Stimulated activated effector memory CD8-positive, alpha-beta T cell treated with anti-CD3 and anti-CD28 coated beads, Interleukin-12 subunit alpha, Interleukin-12 subunit beta, amount 100 ng/mL, for 72 hours (primary cell): ENCODE data around the gene NTSR1.

Source experiments
- ATAC-seq: fragments of 150-1000 bp; cut with Tn5 transposase; 2 replicates; pipeline ENCODE4 v1.10.0; 2021
- DNase-seq, 2 donors: peaks; one replicate each; pipeline ENCODE4 v3.0.0; 2021 to 2022; ENCODE audit warnings: low spot score in 2 of 2
- H3K27ac Mint-ChIP-seq: one replicate; pipeline ENCODE4 v1.8.0; 2022; ENCODE audit warnings: mild to moderate bottlenecking, mixed read lengths
- H3K36me3 Mint-ChIP-seq: one replicate; pipeline ENCODE4 v1.8.0; 2022; ENCODE audit warnings: mild to moderate bottlenecking, mixed read lengths
- H3K4me1 Mint-ChIP-seq: one replicate; pipeline ENCODE4 v1.8.0; 2022; ENCODE audit warnings: mixed read lengths
- H3K4me3 Mint-ChIP-seq: one replicate; pipeline ENCODE4 v1.8.0; 2022; ENCODE audit warnings: mild to moderate bottlenecking, mixed read lengths
- H3K9me3 Mint-ChIP-seq: one replicate; pipeline ENCODE4 v1.8.0; 2022; ENCODE audit warnings: mixed read lengths

The NTSR1 gene

GRCh38 chr20:62787321-62787720 is 78.7 kb downstream of the NTSR1 start:
- ATAC-seq (no peak), DNase-seq (no peak)
- H3K4me3 Mint-ChIP-seq: no peak overlapping the region
- no peaks in the 10 kb centered on the region for H3K9me3 Mint-ChIP-seq
- H3K36me3 Mint-ChIP-seq: peaks cover 6% of the 10 kb centered on the region
- peaks cover 22% of the 10 kb centered on the region for H3K4me1 Mint-ChIP-seq
- peak overlapping the region; percentile 21 for H3K27ac Mint-ChIP-seq

GRCh38 chr20:62787866-62788265 is 79.2 kb downstream of the NTSR1 start:
- ATAC-seq: no peak
- Mint-ChIP-seq H3K4me3 (no peak overlapping the region), H3K4me1 (peaks cover 21% of the 10 kb centered on the region)

GRCh38 chr20:62788607-62789006 is 80.0 kb downstream of the NTSR1 start:
- no peak overlapping the region for H3K4me3 Mint-ChIP-seq
- H3K4me1 Mint-ChIP-seq: peaks cover 29% of the 10 kb centered on the region
- H3K9me3 Mint-ChIP-seq: no peaks in the 10 kb centered on the region
- ATAC-seq (no peak), DNase-seq (no peak)
- peaks cover 6% of the 10 kb centered on the region for H3K36me3 Mint-ChIP-seq
- H3K27ac Mint-ChIP-seq: no peak overlapping the region

More at GRCh38 chr20:62787866-62788265, 79.2 kb downstream of the NTSR1 start:
- H3K9me3 Mint-ChIP-seq: no peaks in the 10 kb centered on the region
- no peak overlapping the region for H3K27ac Mint-ChIP-seq
- H3K36me3 Mint-ChIP-seq: peaks cover 6% of the 10 kb centered on the region
- DNase-seq: no peak

GRCh38 chr20:62790075-62790474 is 81.4 kb downstream of the NTSR1 start:
- H3K27ac Mint-ChIP-seq: no peak overlapping the region
- H3K4me3 Mint-ChIP-seq: no peak overlapping the region
- DNase-seq (no peak), ATAC-seq (no peak)
- no peaks in the 10 kb centered on the region for H3K9me3 Mint-ChIP-seq
- H3K4me1 Mint-ChIP-seq: peaks cover 31% of the 10 kb centered on the region
- H3K36me3 Mint-ChIP-seq: peaks cover 20% of the 10 kb centered on the region

- H3K4me3 Mint-ChIP-seq: no peak overlapping the region
- H3K4me1 Mint-ChIP-seq: peaks cover 31% of the 10 kb centered on the region
- peak; percentile 32 for ATAC-seq
- DNase-seq: peak; percentile 63 to 86
- no peaks in the 10 kb centered on the region for H3K9me3 Mint-ChIP-seq
- peaks cover 30% of the 10 kb centered on the region for H3K36me3 Mint-ChIP-seq
- peak overlapping the region; percentile 63 for H3K27ac Mint-ChIP-seq
Measured at GRCh38 chr20:62791301-62792181, 82.9 kb downstream of the NTSR1 start.

GRCh38 chr20:62792182-62792939 is 83.7 kb downstream of the NTSR1 start:
- peaks cover 33% of the 10 kb centered on the region for H3K4me1 Mint-ChIP-seq
- no peak for DNase-seq
- H3K27ac Mint-ChIP-seq: peak overlapping the region; percentile 93
- ATAC-seq: no peak
- peak overlapping the region; percentile 80 for H3K4me3 Mint-ChIP-seq
- H3K9me3 Mint-ChIP-seq: no peaks in the 10 kb centered on the region
- peaks cover 35% of the 10 kb centered on the region for H3K36me3 Mint-ChIP-seq

GRCh38 chr20:62792940-62793756 is 84.5 kb downstream of the NTSR1 start:
- Mint-ChIP-seq H3K4me1 (peaks cover 34% of the 10 kb centered on the region), H3K9me3 (no peaks in the 10 kb centered on the region), H3K27ac (peak overlapping the region; percentile 93), H3K36me3 (peaks cover 41% of the 10 kb centered on the region), H3K4me3 (peak overlapping the region; percentile 80)
- ATAC-seq: no peak
- DNase-seq: no peak

GRCh38 chr20:62793757-62794006 is 85.0 kb downstream of the NTSR1 start:
- ATAC-seq: no peak
- Mint-ChIP-seq H3K4me3 (peak overlapping the region; percentile 80), H3K4me1 (peaks cover 39% of the 10 kb centered on the region), H3K9me3 (no peaks in the 10 kb centered on the region), H3K36me3 (peaks cover 46% of the 10 kb centered on the region), H3K27ac (peak overlapping the region; percentile 93)
- peak in 1 of 2 donors; percentile 68 for DNase-seq

- peak overlapping the region; percentile 93 for H3K27ac Mint-ChIP-seq
- H3K4me3 Mint-ChIP-seq: peak overlapping the region; percentile 80
- DNase-seq (peak; percentile 95 to 99), ATAC-seq (peak; percentile 80)
- H3K4me1 Mint-ChIP-seq: peaks cover 43% of the 10 kb centered on the region
- no peaks in the 10 kb centered on the region for H3K9me3 Mint-ChIP-seq
- peaks cover 51% of the 10 kb centered on the region for H3K36me3 Mint-ChIP-seq
Measured at GRCh38 chr20:62794007-62794724, 85.5 kb downstream of the NTSR1 start.

GRCh38 chr20:62795023-62795761 is 86.6 kb downstream of the NTSR1 start:
- H3K36me3 Mint-ChIP-seq: peaks cover 61% of the 10 kb centered on the region
- peak; percentile 4 for ATAC-seq
- peaks cover 43% of the 10 kb centered on the region for H3K4me1 Mint-ChIP-seq
- peak overlapping the region; percentile 93 for H3K27ac Mint-ChIP-seq
- H3K4me3 Mint-ChIP-seq: peak overlapping the region; percentile 80
- peak; percentile 59 to 84 for DNase-seq
- no peaks in the 10 kb centered on the region for H3K9me3 Mint-ChIP-seq

GRCh38 chr20:62796699-62797491 is 88.3 kb downstream of the NTSR1 start:
- Mint-ChIP-seq H3K9me3 (no peaks in the 10 kb centered on the region), H3K4me1 (peaks cover 35% of the 10 kb centered on the region), H3K27ac (peak overlapping the region; percentile 76), H3K36me3 (peaks cover 72% of the 10 kb centered on the region), H3K4me3 (peak overlapping the region; percentile 80)
- DNase-seq (no peak), ATAC-seq (no peak)

GRCh38 chr20:62797671-62798532 is 89.3 kb downstream of the NTSR1 start:
- DNase-seq (no peak), ATAC-seq (no peak)
- Mint-ChIP-seq H3K27ac (peak overlapping the region; percentile 76), H3K9me3 (no peaks in the 10 kb centered on the region), H3K36me3 (peaks cover 72% of the 10 kb centered on the region), H3K4me3 (peak overlapping the region; percentile 80), H3K4me1 (peaks cover 31% of the 10 kb centered on the region)

GRCh38 chr20:62799036-62799435 is 90.4 kb downstream of the NTSR1 start:
- Mint-ChIP-seq H3K27ac (no peak overlapping the region), H3K36me3 (peaks cover 76% of the 10 kb centered on the region), H3K4me3 (no peak overlapping the region), H3K4me1 (peaks cover 25% of the 10 kb centered on the region), H3K9me3 (no peaks in the 10 kb centered on the region)
- no peak for ATAC-seq
- no peak for DNase-seq
